PC-3 (cell line): ENCODE results near the gene TPPP. TPM values are rescaled to one million over a fixed set of nuclear protein-coding genes. Genes with fewer than 3 reads are reported as not detected.

Source experiments
- ATAC-seq: fragments of 200-7000 bp; cut with Tn5 transposase; 2 replicates; pipeline ENCODE4 v1.9.1; 2020; ENCODE audit warnings: mild to moderate bottlenecking, moderate library complexity
- BruUV-seq: library from RNA; stranded (reverse); fragments of 400-500 nt; replicated peaks from 2 replicates; lab custom pipeline; 2021; lab: Mats Ljungman, UMichigan
- CTCF ChIA-PET: fragments of 300-600 bp; sonication (Branson Sonifier 250); formaldehyde crosslinking; loops from one replicate; lab custom pipeline; 2022; ENCODE audit warnings: antibody characterized with exemption; lab: Charles Lee
- POLR2A ChIA-PET: fragments of 300-600 bp; sonication (Branson Sonifier 250); formaldehyde crosslinking; loops from one replicate; lab custom pipeline; 2022; ENCODE audit warnings: antibody characterized with exemption; ENCODE audit not compliant: unreplicated experiment; lab: Charles Lee
- DNase-seq: peaks from one replicate; pipeline ENCODE4 v3.0.0-alpha.2; 2015
- H2AFZ ChIP-seq: fragments of 300-600 bp; sonication (generic); 2 replicates; pipeline ENCODE4 v1.6.0; 2016; ENCODE audit warnings: antibody characterized with exemption, low read length
- H3F3A ChIP-seq: fragments of 300-600 bp; sonication (generic); one replicate; pipeline ENCODE4 v1.6.0; 2017; ENCODE audit warnings: antibody characterized with exemption, low read length, control low read depth, mild to moderate bottlenecking; ENCODE audit not compliant: unreplicated experiment
- H3K27ac ChIP-seq: fragments of 300-600 bp; sonication (generic); 2 replicates; pipeline ENCODE4 v1.5.1; 2016; ENCODE audit warnings: mild to moderate bottlenecking, low read length
- H3K27me3 ChIP-seq: fragments of 300-600 bp; sonication (generic); 2 replicates; pipeline ENCODE4 v1.6.1; 2016; ENCODE audit warnings: low read length, mixed read lengths
- H3K36me3 ChIP-seq: fragments of 300-600 bp; sonication (generic); 2 replicates; pipeline ENCODE4 v1.6.1; 2016; ENCODE audit warnings: low read depth, mixed run types, low read length, mixed read lengths
- H3K4me1 ChIP-seq: fragments of 300-600 bp; sonication (generic); 2 replicates; pipeline ENCODE4 v1.5.1; 2016; ENCODE audit warnings: low read length; ENCODE audit not compliant: insufficient read depth
- H3K4me2 ChIP-seq: fragments of 300-600 bp; sonication (generic); 2 replicates; pipeline ENCODE4 v1.6.0; 2016; ENCODE audit warnings: low read length
- H3K4me3 ChIP-seq: fragments of 300-600 bp; sonication (generic); 2 replicates; pipeline ENCODE4 v1.5.1; 2016; ENCODE audit warnings: mild to moderate bottlenecking, low read length, mixed read lengths
- H3K79me2 ChIP-seq: fragments of 300-600 bp; sonication (generic); 2 replicates; pipeline ENCODE4 v1.6.1; 2017; ENCODE audit warnings: low read length, mixed read lengths
- H3K9ac ChIP-seq: fragments of 300-600 bp; sonication (generic); 2 replicates; pipeline ENCODE4 v1.6.0; 2016; ENCODE audit warnings: mild to moderate bottlenecking, low read length
- H3K9me2 ChIP-seq: fragments of 300-600 bp; sonication (generic); replicated peaks from 2 replicates; pipeline ENCODE4 v1.6.1; 2016; ENCODE audit warnings: mixed run types, low read length, mixed read lengths
- H3K9me3 ChIP-seq: fragments of 300-600 bp; sonication (generic); 2 replicates; pipeline ENCODE4 v1.6.1; 2016; ENCODE audit warnings: low read length, mixed read lengths
- H4K20me1 ChIP-seq: fragments of 300-600 bp; sonication (generic); 2 replicates; pipeline ENCODE4 v1.6.1; 2016; ENCODE audit warnings: low read length, mixed read lengths
- EZH2 ChIP-seq: fragments of 300-600 bp; sonication (generic); IDR thresholded peaks from one replicate; pipeline ENCODE4 v1.6.1; 2017; ENCODE audit warnings: antibody characterized with exemption, mild to moderate bottlenecking, low read length; ENCODE audit not compliant: unreplicated experiment
- EZH2phosphoT487 ChIP-seq: fragments of 300-600 bp; sonication (generic); IDR thresholded peaks from 2 replicates; pipeline ENCODE4 v1.6.1; 2018; ENCODE audit warnings: mild to moderate bottlenecking, antibody characterized with exemption, low read length, borderline replicate concordance
- intact Hi-C: fragments of 100-400 bp; cut with micrococcal nuclease; formaldehyde crosslinking; loops from 2 replicates; pipeline ENCODE4 v1.9.0; 2023
- total RNA-seq: library from RNA; depleted of rRNA; stranded (reverse); fragments of >200 nt; gene quantifications from 2 replicates; pipeline ENCODE4 v1.2.3, GENCODE V29; 2014
- TF ChIP-seq, protein P1 (sequence below): fragments of 300-600 bp; sonication (generic); conservative IDR thresholded peaks from 2 replicates; pipeline ENCODE4 v1.5.1; 2017; ENCODE audit warnings: antibody characterized with exemption, low read depth, mild to moderate bottlenecking, low read length

The TPPP gene
- total RNA-seq, 1 experiment from 2014 or later: 1.9 TPM

DNA sequence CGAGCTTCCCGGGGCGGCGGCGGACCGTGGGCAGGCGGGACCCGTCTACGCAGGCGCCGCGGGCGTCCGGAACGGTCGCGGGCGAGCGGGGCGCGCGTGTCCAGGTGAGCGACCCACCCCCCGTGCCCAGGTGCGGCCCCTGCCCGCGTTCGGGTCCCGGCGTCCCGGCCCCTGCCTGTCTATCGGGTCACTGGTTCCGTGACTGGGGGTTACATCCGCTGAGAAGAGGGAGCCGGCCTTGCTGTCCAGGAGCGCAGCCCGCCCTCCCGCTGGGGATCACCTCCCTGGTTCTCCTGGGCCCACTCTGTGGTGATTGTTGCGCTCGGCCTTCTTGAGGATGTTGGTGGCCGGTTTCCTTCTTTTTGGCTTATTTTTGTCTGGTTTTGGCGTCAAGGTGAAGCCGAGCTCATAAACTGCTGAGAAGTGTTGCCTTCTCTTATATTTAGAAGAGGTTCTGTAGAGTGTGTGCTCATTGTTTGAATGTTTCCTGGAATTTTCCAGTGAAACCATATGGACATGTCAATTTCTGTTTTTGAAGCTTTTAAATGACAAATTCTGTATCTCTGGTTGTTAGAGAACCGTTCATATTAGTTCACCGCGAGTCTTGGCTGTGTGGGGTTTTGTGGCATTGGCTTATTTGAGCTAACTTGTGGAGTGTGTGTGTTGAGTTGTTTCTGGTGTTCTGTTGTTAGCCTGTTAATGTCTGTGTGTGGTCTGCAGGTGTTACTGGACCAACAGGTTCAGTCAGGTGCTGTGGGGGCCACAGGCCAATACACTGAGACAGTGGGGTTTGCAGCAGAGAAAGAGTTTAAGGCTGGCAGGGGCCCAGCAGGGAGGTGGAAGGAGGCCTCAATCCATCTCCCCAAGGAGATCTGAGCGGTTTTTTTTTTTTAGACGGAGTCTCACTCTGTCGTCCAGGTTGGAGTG, 80.4 kb downstream of the TPPP start:
- intact Hi-C loops: loop anchor here (5.0 to 10.0 kb wide), 4 partner anchors 45 to 168 kb away; partner anchors contain the start of gene EXOC3
- no peak overlapping the region for H3K27ac ChIP-seq
- peak; percentile 34 for ATAC-seq
- BruUV-seq: TSS peak; percentile 38
- peak; percentile 7 for DNase-seq
- H3K4me3 ChIP-seq: peak overlapping the region; percentile 74
- H3F3A ChIP-seq: no peaks in the 10 kb centered on the region
- no peaks in the 10 kb centered on the region for H3K27me3 ChIP-seq
- no peaks in the 10 kb centered on the region for H3K9me2 ChIP-seq
- peak overlapping the region; percentile 85 for H3K9ac ChIP-seq
- no peaks in the 10 kb centered on the region for H3K9me3 ChIP-seq
- ChIA-PET POLR2A (no interaction called here), CTCF (no interaction called here)
- H3K79me2 ChIP-seq: peaks cover 54% of the 10 kb centered on the region
- peaks cover 22% of the 10 kb centered on the region for H3K4me1 ChIP-seq
- H4K20me1 ChIP-seq: peaks cover 30% of the 10 kb centered on the region
- TF ChIP-seq, protein P1, sequence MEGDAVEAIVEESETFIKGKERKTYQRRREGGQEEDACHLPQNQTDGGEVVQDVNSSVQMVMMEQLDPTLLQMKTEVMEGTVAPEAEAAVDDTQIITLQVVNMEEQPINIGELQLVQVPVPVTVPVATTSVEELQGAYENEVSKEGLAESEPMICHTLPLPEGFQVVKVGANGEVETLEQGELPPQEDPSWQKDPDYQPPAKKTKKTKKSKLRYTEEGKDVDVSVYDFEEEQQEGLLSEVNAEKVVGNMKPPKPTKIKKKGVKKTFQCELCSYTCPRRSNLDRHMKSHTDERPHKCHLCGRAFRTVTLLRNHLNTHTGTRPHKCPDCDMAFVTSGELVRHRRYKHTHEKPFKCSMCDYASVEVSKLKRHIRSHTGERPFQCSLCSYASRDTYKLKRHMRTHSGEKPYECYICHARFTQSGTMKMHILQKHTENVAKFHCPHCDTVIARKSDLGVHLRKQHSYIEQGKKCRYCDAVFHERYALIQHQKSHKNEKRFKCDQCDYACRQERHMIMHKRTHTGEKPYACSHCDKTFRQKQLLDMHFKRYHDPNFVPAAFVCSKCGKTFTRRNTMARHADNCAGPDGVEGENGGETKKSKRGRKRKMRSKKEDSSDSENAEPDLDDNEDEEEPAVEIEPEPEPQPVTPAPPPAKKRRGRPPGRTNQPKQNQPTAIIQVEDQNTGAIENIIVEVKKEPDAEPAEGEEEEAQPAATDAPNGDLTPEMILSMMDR: no peak
- TF ChIP-seq EZH2phosphoT487 (no peak), EZH2 (no peak)
- peak overlapping the region; percentile 78 for H3K4me2 ChIP-seq
- peaks cover 13% of the 10 kb centered on the region for H3K36me3 ChIP-seq
- H2AFZ ChIP-seq: peak overlapping the region; percentile 41; the same call in 1 of the 2 replicates

GRCh38 chr5:611731-612486, 81.2 kb downstream of the TPPP start, which contains the start of gene CEP72:
Gene CEP72 (plus strand): TSS chr5:612340. CDS start chr5:612362, 22 bp downstream.
- peak within 1 kb of the TSS; percentile 90 for H3K4me2 ChIP-seq
- intact Hi-C loops: loop anchor here (5.0 to 10.0 kb wide), 4 partner anchors 45 to 167 kb away; partner anchors contain the start of gene EXOC3
- H3K27me3 ChIP-seq: no peaks in the 10 kb centered on the region
- H3K4me1 ChIP-seq: peaks cover 22% of the 10 kb centered on the region
- no peaks in the 10 kb centered on the region for H3K9me3 ChIP-seq
- no TSS peak for BruUV-seq
- no peak within 1 kb of the TSS for H3K27ac ChIP-seq
- no peaks in the 10 kb centered on the region for H3F3A ChIP-seq
- H3K9me2 ChIP-seq: no peaks in the 10 kb centered on the region
- H3K36me3 ChIP-seq: peaks cover 13% of the 10 kb centered on the region
- peaks cover 46% of the 10 kb centered on the region for H3K79me2 ChIP-seq
- POLR2A ChIA-PET: no interaction called here
- H3K4me3 ChIP-seq: peak within 1 kb of the TSS; percentile 74
- TF ChIP-seq, protein P1: no peak
- no peak for TF ChIP-seq EZH2
- no peak for TF ChIP-seq EZH2phosphoT487
- DNase-seq: peak; percentile 88
- peak within 1 kb of the TSS; percentile 86 for H2AFZ ChIP-seq
- CTCF ChIA-PET: no interaction called here
- H3K9ac ChIP-seq: peak within 1 kb of the TSS; percentile 85
- peaks cover 23% of the 10 kb centered on the region for H4K20me1 ChIP-seq
- peak; percentile 88 for ATAC-seq
